ENCODE measurements around the gene CDH16. TPM values are rescaled to one million over a fixed set of nuclear protein-coding genes. Genes with fewer than 3 reads are reported as not detected.
"Not testable (repeated sequence)": the region's sequence is repeated elsewhere in the genome, so short reads cannot be mapped to it uniquely, and the experiment has no call there.

The CDH16 gene, protein sequence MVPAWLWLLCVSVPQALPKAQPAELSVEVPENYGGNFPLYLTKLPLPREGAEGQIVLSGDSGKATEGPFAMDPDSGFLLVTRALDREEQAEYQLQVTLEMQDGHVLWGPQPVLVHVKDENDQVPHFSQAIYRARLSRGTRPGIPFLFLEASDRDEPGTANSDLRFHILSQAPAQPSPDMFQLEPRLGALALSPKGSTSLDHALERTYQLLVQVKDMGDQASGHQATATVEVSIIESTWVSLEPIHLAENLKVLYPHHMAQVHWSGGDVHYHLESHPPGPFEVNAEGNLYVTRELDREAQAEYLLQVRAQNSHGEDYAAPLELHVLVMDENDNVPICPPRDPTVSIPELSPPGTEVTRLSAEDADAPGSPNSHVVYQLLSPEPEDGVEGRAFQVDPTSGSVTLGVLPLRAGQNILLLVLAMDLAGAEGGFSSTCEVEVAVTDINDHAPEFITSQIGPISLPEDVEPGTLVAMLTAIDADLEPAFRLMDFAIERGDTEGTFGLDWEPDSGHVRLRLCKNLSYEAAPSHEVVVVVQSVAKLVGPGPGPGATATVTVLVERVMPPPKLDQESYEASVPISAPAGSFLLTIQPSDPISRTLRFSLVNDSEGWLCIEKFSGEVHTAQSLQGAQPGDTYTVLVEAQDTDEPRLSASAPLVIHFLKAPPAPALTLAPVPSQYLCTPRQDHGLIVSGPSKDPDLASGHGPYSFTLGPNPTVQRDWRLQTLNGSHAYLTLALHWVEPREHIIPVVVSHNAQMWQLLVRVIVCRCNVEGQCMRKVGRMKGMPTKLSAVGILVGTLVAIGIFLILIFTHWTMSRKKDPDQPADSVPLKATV
- total RNA-seq, result 8.7 TPM

DNA sequence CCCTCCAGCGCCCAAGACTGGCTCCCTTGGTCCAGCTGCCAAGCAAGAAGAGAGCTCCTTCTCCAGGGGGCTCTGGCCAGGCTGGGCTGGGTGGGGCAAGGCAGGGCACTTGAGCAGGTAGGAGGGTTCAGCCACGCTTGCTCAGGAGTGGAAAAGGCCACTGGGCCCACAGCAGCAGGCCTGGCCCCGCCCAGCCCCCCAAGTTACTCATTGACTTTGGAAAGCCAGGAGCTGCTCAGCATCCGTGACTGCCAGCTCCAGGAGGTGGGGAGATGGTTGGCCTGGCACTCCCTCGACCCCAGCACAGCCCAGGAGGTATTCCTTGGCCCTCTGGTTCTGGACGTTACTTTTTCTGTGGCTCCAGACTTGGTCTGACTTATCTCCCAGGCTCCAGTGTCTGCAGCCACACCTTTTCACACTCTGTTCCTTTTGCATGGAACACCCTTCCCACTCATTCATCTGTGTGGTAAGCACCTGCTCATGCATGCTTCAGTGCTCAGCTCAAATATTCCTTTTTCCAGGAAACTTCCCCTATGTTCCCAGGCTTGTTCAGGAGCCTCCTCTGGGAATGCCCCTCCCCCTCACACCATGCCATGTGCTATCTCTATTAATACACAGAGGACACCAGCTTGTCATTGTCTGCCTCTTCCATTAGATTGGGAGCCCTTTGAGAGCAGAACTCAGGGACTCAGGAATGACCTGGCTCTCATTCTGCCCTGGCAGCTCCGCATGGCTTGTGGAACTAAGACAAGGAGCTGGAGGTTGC, at the start of gene CDH16:
CDH16 (minus strand) TSS at position 83 of the 766 bp plus-strand sequence. CDS start 820 bp downstream, outside the sequence.
- peak; percentile 45 for DNase-seq (ENCODE audit: low spot score)

DNA sequence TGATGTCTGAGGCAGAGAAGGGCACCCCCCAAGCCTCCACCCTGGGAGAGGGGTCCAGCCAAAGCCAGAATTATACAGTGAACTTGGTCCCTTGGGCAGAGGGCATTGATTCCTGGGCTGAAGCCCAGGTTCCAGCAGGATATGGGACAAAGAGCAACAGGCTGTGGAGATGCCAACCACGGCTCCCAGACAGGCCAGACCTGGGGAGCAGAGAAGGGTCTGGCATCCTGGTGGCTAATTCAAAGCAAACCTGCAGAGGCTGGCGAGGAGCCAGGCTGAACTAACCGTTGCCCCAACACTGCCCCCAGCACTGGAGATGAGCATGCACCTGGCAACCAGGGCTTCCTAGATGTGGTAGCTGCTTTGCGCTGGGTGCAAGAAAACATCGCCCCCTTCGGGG, 45.4 kb upstream of the CDH16 start:
- peak; percentile 58 for DNase-seq (ENCODE audit: low spot score)

DNA sequence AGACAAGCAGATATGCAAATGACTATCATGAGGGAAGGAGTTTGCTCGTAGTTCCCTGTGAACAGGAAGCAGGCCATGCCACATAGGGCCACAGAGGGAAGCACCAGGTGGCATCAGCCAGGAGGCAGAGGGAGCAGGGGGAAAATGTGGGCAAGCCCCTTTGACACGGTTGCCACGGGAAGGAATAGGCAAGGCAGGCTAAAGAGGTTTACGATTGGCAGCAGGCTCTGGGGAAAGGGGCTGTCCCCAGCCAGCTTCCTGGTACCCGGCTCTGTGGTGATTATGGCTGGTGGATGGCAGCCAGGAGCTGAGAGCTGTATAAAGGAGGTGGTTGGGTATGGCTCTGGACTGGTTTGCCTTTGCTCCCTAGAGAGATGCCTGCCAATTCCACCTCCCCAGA, 43.2 kb upstream of the CDH16 start:
- peak; percentile 83 for DNase-seq (ENCODE audit: low spot score)

DNA sequence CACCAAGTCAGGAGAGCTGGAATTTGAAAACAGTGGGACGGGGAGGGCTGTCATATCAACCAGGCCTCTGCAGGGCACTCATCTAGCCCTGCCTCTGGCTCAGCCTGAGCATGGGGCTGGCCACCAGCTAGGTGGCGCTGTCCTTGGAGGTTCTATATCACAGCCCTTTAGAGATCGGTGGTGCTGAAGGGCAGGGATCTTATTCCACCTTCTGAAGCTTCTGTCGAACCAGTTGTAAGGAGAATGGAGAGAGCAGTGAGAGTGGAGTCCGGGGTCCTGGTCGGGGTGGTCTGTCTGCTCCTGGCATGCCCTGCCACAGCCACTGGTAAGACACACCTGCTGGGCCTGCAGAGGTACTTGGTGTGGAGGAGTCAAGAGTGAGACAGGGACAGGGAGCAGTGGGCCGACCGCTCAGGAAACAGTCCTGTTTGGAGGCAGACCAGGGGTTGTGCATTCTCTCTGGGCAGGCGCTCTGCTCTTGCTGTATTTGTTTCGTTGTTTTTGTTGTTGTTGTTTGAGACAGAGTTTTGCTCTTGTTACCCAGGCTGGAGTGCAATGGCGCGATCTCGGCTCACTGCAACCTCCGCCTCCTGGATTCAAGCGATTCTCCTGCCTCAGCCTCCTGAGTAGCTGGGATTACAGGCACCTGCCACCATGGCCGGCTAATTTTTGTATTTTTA, 42.5 kb upstream of the CDH16 start, which contains the start of gene CES3:
CES3 (plus strand) TSS at position 202 of the 680 bp plus-strand sequence; CDS start at position 244, 42 bp downstream.
- no peak for DNase-seq (ENCODE audit: low spot score)

DNA sequence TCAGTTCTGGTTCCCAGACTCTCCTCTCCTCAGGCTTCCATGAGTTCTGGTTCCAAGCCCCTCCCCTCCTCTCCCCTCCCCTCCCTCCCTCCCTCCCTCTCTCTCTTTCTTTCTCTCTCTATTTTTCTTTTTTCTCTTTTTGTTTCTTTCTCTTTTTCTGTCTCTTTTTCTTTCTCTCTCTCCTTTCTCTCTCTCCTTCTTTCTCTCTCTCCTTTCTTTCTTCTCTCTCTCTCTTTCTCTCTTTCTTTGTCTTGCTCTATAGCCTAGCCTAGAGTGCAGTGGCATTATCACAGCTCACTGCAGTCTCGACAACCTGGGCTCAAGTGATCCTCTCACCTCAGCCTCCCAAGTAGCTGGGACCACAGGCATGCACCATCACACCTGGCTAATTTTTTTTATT, 41.6 kb upstream of the CDH16 start:
- DNase-seq (ENCODE audit: low spot score), result no peak

DNA sequence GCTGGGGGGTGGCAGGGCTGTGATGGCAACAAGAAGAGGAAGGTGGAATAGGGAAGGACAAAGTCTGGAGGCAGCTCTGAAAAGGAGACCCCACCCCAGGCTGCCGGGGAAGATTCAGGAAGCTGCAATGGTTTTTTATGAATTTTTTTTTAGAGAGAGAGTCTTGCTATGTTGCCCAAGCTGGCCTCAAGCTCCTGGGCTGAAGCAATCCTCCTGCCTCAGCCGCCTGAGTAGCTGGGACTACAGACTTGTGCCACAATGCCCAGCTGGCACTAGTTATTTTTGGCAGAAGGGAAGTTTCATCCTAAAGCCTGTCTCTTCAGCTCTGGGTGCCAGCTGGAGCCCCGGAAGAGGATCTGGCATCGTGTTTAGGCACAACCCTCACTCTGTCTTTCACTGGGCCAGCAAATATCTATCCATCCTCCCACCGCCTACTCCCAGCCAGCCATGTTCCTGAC, 41.0 kb upstream of the CDH16 start:
- no peak for DNase-seq (ENCODE audit: low spot score)

DNA sequence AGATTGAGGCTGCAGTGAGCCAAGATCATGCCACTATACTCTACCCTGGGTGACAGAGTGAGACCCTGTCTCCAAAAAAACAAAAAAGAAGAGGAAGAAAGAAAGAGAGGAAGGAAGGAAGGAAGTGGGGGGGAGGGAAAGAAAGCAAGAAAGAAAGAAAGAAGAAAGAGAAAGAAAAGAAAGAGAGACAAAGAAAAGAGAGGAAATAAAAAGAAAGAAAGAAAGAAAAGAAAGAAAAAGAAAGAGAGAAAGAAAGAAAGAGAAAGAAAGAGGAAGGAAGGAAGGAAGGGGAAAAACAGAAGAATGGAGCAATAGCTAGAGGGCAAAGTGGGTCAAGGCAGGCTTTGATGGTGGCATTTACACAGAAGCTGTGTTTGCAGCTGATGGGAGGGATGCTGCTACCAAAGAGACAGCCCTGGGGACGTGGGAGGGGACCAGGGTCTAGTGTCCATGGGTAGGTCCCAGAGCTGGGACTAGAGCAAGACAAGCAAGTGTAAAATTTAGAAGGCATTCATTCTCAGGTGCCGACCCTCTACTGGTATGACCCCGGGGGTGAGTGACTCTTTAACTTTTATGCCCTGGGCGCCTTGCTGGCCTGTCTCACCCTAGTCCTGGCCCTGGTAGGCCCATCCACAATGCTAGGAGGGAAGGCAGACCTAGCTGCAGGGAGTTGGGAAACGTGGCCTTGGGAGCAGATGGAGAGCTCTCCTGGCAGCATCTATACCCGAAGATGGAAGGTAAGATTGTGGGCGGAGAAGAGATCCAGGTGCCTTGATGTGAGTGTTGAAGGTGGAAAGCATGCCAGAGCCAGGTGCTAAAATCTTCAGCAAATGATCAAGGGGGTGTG, 40.4 kb upstream of the CDH16 start:
- DNase-seq (ENCODE audit: low spot score), result no peak

DNA sequence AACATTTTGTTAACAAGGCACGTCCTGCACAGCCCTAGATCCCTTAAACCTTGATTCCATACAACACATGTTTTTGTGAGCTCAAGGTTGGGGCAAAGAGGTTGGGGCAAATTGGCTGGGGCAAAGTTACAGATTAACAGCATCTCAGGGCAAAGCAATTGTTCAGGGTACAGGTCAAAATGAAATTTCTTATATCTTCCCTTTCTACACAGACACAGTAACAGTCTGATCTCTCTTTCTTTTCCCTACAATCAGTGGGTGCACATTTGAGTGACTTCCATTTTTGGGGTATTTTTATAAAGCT, 37.4 kb upstream of the CDH16 start:
- not testable (repeated sequence) for DNase-seq (ENCODE audit: low spot score)

DNA sequence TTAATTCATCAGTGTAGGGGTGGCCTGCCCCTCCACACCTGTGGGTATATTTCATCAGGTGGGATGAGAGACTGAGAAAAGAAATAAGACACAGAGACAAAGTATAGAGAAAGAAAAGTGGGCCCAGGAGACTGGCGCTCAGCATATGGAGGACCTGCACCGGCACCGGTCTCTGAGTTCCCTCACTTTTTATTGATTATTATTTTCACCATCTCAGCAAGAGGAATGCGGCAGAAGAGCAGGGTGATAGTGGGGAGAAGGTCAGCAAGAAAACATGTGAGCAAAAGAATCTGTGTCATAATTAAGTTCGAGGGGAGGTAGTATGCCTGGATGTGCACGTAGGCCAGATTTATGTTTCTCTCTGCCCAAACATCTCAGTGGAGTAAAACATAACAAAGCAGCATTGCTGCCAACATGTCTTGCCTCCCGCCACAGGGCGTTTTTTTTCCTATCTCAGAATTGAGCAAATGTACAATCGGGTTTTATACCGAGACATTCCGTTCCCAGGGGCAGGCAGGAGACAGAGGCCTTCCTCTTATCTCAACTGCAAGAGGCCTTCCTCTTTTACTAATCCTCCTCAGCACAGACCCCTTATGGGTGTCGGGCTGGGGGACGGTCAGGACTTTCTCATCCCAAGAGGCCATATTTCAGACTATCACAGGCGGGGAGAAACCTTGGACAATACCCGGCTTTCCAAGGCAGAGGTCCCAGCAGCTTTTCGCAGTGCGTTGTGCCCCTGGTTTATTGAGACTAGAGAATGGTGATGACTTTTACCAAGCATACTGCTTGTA, 36.9 kb upstream of the CDH16 start:
- DNase-seq (ENCODE audit: low spot score), result not testable (repeated sequence)

DNA sequence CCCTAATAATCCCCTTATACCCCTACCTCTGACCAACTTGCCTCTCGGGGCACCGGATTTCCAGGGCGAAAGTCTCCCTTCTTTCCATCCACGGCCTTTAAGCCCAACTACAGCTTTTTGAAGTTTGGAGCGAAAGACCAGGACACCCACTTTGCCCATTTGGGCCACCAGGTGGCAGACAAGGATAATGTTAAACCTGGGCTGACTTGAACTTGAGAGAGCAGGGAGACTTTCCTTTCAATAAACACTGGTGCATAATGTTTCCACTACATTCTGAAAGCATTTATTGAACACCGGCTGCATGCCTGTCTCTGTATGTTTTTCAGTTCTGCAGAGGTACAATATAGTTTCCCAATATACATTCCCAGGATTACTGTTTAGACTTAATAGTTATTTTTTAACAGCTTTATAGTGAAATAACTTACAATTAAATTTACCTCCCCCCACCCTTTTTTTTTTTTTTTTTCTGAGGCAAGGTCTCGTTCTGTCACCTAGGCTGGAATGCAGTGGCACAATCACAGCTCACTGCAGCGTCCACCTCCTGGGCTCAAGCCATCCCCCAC, 35.5 kb upstream of the CDH16 start:
- DNase-seq (ENCODE audit: low spot score), result peak; percentile 84

DNA sequence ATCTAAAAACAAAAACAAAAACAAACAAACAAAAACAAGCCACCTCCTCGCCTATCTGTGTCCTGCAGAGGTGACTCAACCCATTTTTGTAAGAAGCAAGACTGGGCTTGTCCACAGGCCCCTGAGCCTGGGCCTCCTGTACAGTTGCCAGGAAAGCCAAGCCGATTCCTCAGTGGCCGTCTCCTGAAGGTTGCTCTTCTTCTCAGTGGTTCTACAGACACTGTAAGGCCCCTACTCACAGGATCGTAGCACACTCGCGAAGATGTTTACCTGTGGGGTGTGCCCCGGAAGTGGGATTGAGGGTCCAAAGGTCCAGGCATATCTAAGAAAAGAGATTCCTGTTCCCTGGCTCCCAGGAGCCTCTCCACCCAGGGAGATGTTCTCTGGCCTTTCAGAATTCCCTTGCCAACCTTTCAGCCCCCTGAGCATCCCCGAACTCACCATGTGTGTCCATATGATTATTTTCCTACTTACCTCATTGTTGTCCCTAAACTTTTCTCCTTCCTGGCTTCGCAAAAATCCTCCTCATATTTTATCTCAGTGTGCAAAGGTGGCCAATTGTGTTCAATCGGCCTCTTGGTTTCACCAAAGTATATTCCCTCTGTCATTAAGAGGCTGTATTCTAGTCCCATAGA, 34.9 kb upstream of the CDH16 start:
- no peak for DNase-seq (ENCODE audit: low spot score)

DNA sequence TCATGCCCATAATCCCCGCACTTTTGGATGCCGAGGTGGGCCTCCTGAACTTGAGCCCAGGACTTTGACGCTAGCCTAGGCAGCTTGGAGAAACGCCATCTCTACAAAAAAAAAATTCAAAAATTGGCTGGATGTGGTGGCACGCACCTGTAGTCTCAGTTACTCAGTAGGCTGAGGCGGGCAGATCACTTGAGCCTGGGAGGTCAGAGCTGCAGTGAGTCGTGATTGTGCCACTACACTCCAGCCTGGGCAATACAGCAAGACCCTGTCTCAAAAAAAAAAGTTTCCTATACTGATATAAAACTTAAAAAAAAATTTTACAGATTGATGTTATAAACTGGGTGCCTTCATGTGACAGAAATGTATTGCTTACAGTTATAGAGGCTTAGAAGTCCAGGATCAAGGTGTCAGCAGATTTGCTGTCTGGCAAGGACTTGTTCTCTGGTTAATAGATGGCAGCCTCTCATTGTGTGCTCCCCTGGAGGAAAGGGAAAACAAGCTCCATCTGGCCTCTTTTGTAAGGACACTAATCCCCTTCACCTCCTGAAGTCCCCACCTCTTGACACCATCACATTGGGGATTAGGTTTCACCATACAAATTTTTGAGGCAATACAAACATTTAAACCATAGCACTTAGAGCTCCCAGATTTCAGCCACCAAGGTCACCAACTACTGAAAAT, 33.9 kb upstream of the CDH16 start:
- no peak for DNase-seq (ENCODE audit: low spot score)

DNA sequence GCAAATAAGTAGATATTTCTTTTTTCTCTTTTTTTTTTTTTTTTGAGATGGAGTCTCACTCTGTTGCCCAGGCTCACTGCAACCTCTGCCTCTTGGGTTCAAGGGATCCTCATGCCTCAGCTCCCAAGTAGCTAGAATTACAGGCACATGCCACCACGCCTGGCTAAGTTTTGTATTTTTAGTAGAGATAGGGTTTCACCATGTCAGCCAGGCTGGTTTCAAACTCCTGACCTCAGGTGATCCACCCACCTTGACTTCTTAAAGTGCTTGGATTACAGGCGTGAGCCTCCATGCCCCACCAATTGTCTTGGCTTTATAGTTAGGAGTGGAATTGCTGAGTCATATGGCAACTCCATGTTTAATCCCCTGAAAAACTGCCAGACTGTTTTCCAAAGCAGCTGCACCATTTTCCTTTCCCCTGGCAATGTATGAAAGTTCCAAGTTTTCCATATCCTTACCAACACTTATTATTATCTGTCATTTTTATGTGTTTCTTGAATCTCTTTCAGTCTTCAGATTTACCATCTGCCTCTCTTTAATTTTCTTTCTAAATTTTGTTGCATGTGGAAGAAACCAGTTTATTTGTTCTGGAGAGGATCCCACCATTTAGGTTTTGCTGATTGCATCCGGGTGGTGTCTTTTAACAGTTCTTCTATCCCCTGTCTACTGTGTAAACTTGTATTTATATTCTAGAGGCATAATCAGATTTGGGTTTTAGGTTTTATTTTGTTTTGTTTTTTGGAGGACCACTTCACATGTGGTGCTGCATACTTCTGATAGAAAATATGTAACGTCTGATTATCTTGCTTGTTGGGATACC, 32.5 kb upstream of the CDH16 start:
- no peak for DNase-seq (ENCODE audit: low spot score)

DNA sequence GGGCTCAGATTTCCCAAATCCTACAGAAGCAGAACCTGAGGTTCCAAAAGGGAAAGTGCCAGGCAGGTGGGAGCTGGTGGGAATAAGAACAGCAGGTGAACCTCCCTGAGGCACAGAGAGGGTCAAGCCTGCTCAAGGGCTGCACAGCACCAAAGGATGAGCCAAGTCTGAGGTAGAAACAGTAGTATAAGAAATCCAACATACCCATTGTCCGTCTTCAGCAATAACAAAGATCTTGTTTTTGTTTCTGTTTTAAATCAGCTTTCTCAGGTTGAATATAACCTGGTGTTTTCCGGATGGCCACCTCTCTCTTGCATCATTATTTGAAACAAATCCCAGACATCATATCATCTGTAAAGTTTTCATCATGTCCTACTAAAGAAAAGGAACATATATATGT, 31.8 kb upstream of the CDH16 start:
- no peak for DNase-seq (ENCODE audit: low spot score)

DNA sequence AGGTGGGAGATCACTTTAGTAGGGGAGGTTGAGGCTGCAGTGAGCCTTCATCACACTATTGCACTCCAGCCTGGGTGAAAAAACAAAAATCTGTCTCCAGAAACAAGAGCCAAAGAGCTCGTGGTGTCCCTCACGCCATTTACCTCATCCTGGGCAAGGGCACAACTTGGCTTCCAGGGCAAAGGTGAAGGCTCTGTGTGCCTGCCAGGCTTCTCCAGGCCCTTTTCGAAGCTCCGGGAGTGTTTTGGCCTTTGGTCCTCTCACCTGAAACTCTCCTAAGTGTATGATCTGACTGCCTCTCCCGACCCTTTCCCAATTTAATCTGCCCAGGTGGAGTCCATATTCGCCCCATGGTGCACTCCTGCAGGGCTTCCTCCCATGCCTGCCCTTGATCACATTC, 30.8 kb upstream of the CDH16 start:
- DNase-seq (ENCODE audit: low spot score), result no peak

DNA sequence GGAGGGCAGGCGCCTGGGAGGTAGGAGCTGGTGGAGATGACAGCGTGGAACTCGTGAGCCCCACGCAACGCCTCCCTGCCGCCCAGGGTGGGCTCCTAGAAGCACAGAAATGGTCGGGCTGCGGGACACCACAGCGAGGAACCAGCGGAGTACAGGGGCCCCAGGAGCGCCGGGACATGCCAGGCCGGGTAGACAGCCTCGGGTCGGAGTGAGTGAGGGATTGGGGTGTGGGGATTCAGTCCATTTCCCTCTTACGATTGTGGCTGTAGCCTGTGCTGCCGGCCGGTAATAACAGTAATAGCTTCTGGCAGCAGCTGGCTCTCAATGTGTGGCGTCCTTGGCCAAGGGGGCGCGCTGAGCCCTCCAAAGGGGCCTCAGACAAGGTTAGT, 30.1 kb upstream of the CDH16 start:
- DNase-seq (ENCODE audit: low spot score), result no peak

DNA sequence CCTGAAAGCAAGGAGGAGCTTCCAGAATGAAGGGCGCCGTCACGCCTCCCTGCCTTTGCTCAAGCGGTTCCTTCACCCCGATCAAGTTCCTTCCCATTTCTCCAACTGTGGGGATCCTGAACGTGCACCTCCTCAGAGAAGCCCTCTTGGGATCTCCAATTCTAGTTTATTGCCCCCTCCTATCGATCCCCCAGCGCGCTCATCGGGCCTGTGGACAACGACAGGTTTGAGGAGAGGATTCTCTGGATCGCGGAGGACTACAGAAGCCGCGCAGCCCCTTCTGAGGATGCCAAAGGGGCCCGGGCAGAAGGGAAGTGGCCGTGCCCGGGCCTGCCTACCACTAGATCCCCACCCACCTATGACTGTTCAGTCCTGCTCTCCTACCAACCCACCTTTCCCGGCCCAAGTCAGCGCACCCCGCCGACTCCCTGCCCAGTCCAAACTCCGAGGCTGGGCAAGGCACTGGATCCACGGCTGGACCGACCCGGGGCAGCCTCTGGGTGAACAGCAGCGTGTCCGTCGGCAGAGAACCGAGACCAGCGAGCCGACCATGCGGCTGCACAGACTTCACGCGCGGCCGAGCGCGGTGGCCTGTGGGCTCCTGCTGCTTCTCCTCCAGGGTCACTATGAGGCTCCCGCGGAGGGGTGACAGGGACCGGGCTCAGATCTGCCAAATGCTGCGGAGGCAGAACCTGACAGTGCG, 29.6 kb upstream of the CDH16 start:
- no peak for DNase-seq (ENCODE audit: low spot score)

All from mucosa of gallbladder (tissue), 1 donor.